Trophoblast cell (in vitro differentiated cells and primary cell): ENCODE measurements around the gene PSMD13.
"Not testable (repeated sequence)": the region's sequence is repeated elsewhere in the genome, so short reads cannot be mapped to it uniquely, and the experiment has no call there.

Source experiments
- DNase-seq, 2 donors: peaks; one replicate each; pipeline ENCODE4 v3.0.0-alpha.2; 2016
- H2AFZ ChIP-seq: 2 replicates; pipeline ENCODE4 v1.6.1; 2013; ENCODE audit warnings: low read length, moderate library complexity, mild to moderate bottlenecking; ENCODE audit not compliant: insufficient read depth, poor library complexity
- H2AK5ac ChIP-seq: 2 replicates; pipeline ENCODE4 v1.6.1; 2013; ENCODE audit warnings: mild to moderate bottlenecking, low read length
- H2BK120ac ChIP-seq: 2 replicates; pipeline ENCODE4 v1.6.1; 2013; ENCODE audit warnings: low read length, mild to moderate bottlenecking, moderate library complexity; ENCODE audit not compliant: insufficient read depth, poor library complexity
- H2BK12ac ChIP-seq: 2 replicates; pipeline ENCODE4 v1.6.1; 2013; ENCODE audit warnings: mild to moderate bottlenecking, low read length, moderate library complexity
- H2BK5ac ChIP-seq: 2 replicates; pipeline ENCODE4 v1.6.1; 2013; ENCODE audit warnings: low read length, low read depth, moderate library complexity, mild to moderate bottlenecking; ENCODE audit not compliant: poor library complexity
- H3K14ac ChIP-seq: 2 replicates; pipeline ENCODE4 v1.6.1; 2013; ENCODE audit warnings: mild to moderate bottlenecking, low read length
- H3K18ac ChIP-seq: 2 replicates; pipeline ENCODE4 v1.6.1; 2013; ENCODE audit warnings: mild to moderate bottlenecking, low read length
- H3K23ac ChIP-seq: 2 replicates; pipeline ENCODE4 v1.6.1; 2013; ENCODE audit warnings: low read length
- H3K27ac ChIP-seq: 2 replicates; pipeline ENCODE4 v1.5.1; 2013; ENCODE audit warnings: low read depth, mild to moderate bottlenecking, inconsistent platforms, low read length, moderate library complexity
- H3K27me3 ChIP-seq: 2 replicates; pipeline ENCODE4 v1.6.1; 2013; ENCODE audit warnings: inconsistent platforms, mild to moderate bottlenecking, low read length, moderate library complexity; ENCODE audit not compliant: insufficient read depth
- H3K36me3 ChIP-seq, 2 experiments: 1 replicate in 1 of 2; 2 replicates in 1 of 2; pipeline ENCODE4 v1.6.1; 2013; ENCODE audit warnings: low read length in 2 of 2, mild to moderate bottlenecking in 2 of 2, moderate library complexity in 1 of 2; ENCODE audit not compliant: insufficient read depth in 2 of 2, control insufficient read depth in 1 of 2
- H3K4ac ChIP-seq: 2 replicates; pipeline ENCODE4 v1.6.1; 2013; ENCODE audit warnings: low read depth, mild to moderate bottlenecking, low read length, moderate library complexity
- H3K4me1 ChIP-seq, 2 experiments: 1 replicate in 1 of 2; 2 replicates in 1 of 2; pipeline ENCODE4 v1.6.1; 2013; ENCODE audit warnings: low read length in 2 of 2, mild to moderate bottlenecking in 2 of 2, moderate library complexity in 1 of 2; ENCODE audit not compliant: insufficient read depth in 2 of 2, control insufficient read depth in 1 of 2
- H3K4me2 ChIP-seq: 2 replicates; pipeline ENCODE4 v1.6.1; 2013; ENCODE audit warnings: inconsistent platforms, mild to moderate bottlenecking, low read length, moderate library complexity
- H3K4me3 ChIP-seq: 2 replicates; pipeline ENCODE4 v1.5.1; 2013; ENCODE audit warnings: mild to moderate bottlenecking, low read depth, low read length, inconsistent platforms
- H3K79me1 ChIP-seq: one replicate; pipeline ENCODE4 v1.6.1; 2013; ENCODE audit warnings: low read length
- H3K79me2 ChIP-seq: 2 replicates; pipeline ENCODE4 v1.6.1; 2013; ENCODE audit warnings: low read length, mild to moderate bottlenecking; ENCODE audit not compliant: control insufficient read depth, insufficient read depth, poor library complexity
- H3K9ac ChIP-seq: 2 replicates; pipeline ENCODE4 v1.6.1; 2013; ENCODE audit warnings: mild to moderate bottlenecking, low read length
- H3K9me3 ChIP-seq: 2 replicates; pipeline ENCODE4 v1.6.1; 2013; ENCODE audit warnings: low read depth, mild to moderate bottlenecking, control low read depth, inconsistent platforms, low read length; ENCODE audit not compliant: insufficient read depth
- H4K12ac ChIP-seq: 2 replicates; pipeline ENCODE4 v1.6.1; 2013; ENCODE audit warnings: low read depth, mild to moderate bottlenecking, low read length, moderate library complexity
- H4K8ac ChIP-seq: 2 replicates; pipeline ENCODE4 v1.6.1; 2013; ENCODE audit warnings: low read depth, mild to moderate bottlenecking, low read length, moderate library complexity
- H4K91ac ChIP-seq: one replicate; pipeline ENCODE4 v1.6.1; 2013; ENCODE audit warnings: low read depth, mild to moderate bottlenecking, low read length, moderate library complexity
- WGBS: extraction: QIAGEN DNeasy Blood & Tissue Kit; methylation state at CpG from one replicate; pipeline ENCODE4 v1.1.7; 2013; ENCODE audit warnings: missing lambda C conversion rate; ENCODE audit not compliant: insufficient read length, insufficient coverage; ENCODE audit errors: extremely low coverage; 5-methylcytosine and 5-hydroxymethylcytosine counted together

PSMD13 gene

GRCh38 chr11:267491-267994 lies 30.8 kb downstream of the PSMD13 start:
- no peak overlapping the region for H3K4ac ChIP-seq
- no peak overlapping the region for H2AFZ ChIP-seq
- no peak overlapping the region for H2BK5ac ChIP-seq
- H3K14ac ChIP-seq, result no peak overlapping the region
- no peak overlapping the region for H3K4me3 ChIP-seq
- peaks cover 2% of the 10 kb centered on the region for H3K79me1 ChIP-seq
- H4K12ac ChIP-seq, result no peak overlapping the region
- no peak overlapping the region for H4K91ac ChIP-seq
- no peaks in the 10 kb centered on the region for H3K36me3 ChIP-seq
- H3K27ac ChIP-seq, result no peak overlapping the region
- no peak overlapping the region for H2BK12ac ChIP-seq
- no peaks in the 10 kb centered on the region for H3K79me2 ChIP-seq
- no peak overlapping the region for H3K4me2 ChIP-seq
- no peaks in the 10 kb centered on the region for H3K9me3 ChIP-seq
- WGBS, result no CpG with 5 or more reads among the region's 18 CpGs
- no peaks in the 10 kb centered on the region for H3K27me3 ChIP-seq
- no peak overlapping the region for H3K18ac ChIP-seq
- no peak overlapping the region for H2AK5ac ChIP-seq
- H4K8ac ChIP-seq, result no peak overlapping the region
- DNase-seq, result peak; percentile 40 to 62
- no peak overlapping the region for H3K23ac ChIP-seq
- H3K9ac ChIP-seq, result no peak overlapping the region
- peaks cover 0 to 2% of the 10 kb centered on the region in 2 experiments for H3K4me1 ChIP-seq
- no peak overlapping the region for H2BK120ac ChIP-seq

DNA sequence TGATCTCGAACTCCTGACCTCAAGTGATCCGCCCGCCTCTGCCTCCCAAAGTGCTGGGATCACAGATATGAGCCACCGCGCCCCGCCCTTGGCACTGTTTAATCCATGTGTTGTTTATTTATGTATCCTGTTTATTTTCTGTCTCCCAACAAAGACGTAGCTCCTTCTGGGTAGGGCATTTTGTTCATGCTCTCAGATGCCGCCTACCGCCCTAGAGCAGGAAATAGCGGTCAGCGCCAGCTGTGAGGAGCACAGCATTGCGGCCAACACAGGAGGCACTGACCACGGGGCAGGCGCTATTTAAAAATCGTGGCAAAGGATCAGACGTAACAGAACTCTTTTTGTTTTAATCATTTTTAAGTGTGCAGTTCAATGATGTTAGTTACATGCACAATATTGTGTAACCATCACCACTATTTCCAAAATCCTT lies 32.0 kb downstream of the PSMD13 start:
- no CpG with 5 or more reads among the region's 16 CpGs for WGBS

GRCh38 chr11:269146-269890 lies 32.5 kb downstream of the PSMD13 start:
- H2BK5ac ChIP-seq, result no peak overlapping the region
- no peak overlapping the region for H3K4ac ChIP-seq
- no peak overlapping the region for H3K14ac ChIP-seq
- no CpG with 5 or more reads among the region's 21 CpGs for WGBS
- H4K8ac ChIP-seq, result no peak overlapping the region
- H4K91ac ChIP-seq, result no peak overlapping the region
- no peak overlapping the region for H2BK12ac ChIP-seq
- DNase-seq, result peak; percentile 58 to 91
- no peaks in the 10 kb centered on the region for H3K36me3 ChIP-seq
- no peaks in the 10 kb centered on the region for H3K79me2 ChIP-seq
- H2BK120ac ChIP-seq, result no peak overlapping the region
- no peak overlapping the region for H3K9ac ChIP-seq
- H4K12ac ChIP-seq, result no peak overlapping the region
- H3K27me3 ChIP-seq, result no peaks in the 10 kb centered on the region
- no peak overlapping the region for H2AFZ ChIP-seq
- no peak overlapping the region for H3K18ac ChIP-seq
- no peak overlapping the region for H3K4me2 ChIP-seq
- H3K27ac ChIP-seq, result no peak overlapping the region
- peaks cover 2% of the 10 kb centered on the region for H3K79me1 ChIP-seq
- no peak overlapping the region for H3K4me3 ChIP-seq
- H3K4me1 ChIP-seq, result peaks cover 0 to 2% of the 10 kb centered on the region in 2 experiments
- H3K9me3 ChIP-seq, result no peaks in the 10 kb centered on the region
- H2AK5ac ChIP-seq, result no peak overlapping the region
- no peak overlapping the region for H3K23ac ChIP-seq

More for the DNA sequence above, 32.0 kb downstream of the PSMD13 start:
- H3K18ac ChIP-seq, H2AFZ ChIP-seq, H2BK120ac ChIP-seq, H3K4ac ChIP-seq, H3K79me1 ChIP-seq, H3K9me3 ChIP-seq, H4K91ac ChIP-seq, H2BK5ac ChIP-seq, H3K27ac ChIP-seq, H3K36me3 ChIP-seq, H3K23ac ChIP-seq, H3K4me2 ChIP-seq, H3K79me2 ChIP-seq, H3K9ac ChIP-seq, H2BK12ac ChIP-seq, H4K12ac ChIP-seq, H3K27me3 ChIP-seq, H4K8ac ChIP-seq, H3K4me3 ChIP-seq, H3K4me1 ChIP-seq, H2AK5ac ChIP-seq, H3K14ac ChIP-seq: not testable (repeated sequence)
- DNase-seq, result peak in 1 of 2 donors; percentile 20

- Histone ChIP-seq H4K91ac (peak overlapping the region; percentile 66), H2AK5ac (no peak overlapping the region), H2AFZ (peak overlapping the region; percentile 17), H2BK5ac (no peak overlapping the region), H3K27ac (no peak overlapping the region), H3K4me2 (no peak overlapping the region), H4K8ac (peak overlapping the region; percentile 53), H3K9me3 (no peaks in the 10 kb centered on the region), H4K12ac (no peak overlapping the region), H3K14ac (peak overlapping the region; percentile 40), H3K36me3 (no peaks in the 10 kb centered on the region), H3K23ac (no peak overlapping the region), H2BK12ac (no peak overlapping the region), H3K4me1 (peaks cover 0 to 2% of the 10 kb centered on the region in 2 experiments), H3K27me3 (no peaks in the 10 kb centered on the region), H3K4me3 (no peak overlapping the region), H3K9ac (peak overlapping the region; percentile 12), H3K79me1 (peaks cover 2% of the 10 kb centered on the region), H3K18ac (no peak overlapping the region), H3K79me2 (no peaks in the 10 kb centered on the region), H3K4ac (no peak overlapping the region), H2BK120ac (no peak overlapping the region)
- WGBS, result no CpG with 5 or more reads among the region's 18 CpGs
- DNase-seq, result peak in 1 of 2 donors; percentile 21
Measured at GRCh38 chr11:270451-271318, 33.9 kb downstream of the PSMD13 start.
